GM23248 (cell line): ENCODE data around the gene CABCOCO1. TPM values are rescaled to one million over a fixed set of nuclear protein-coding genes. Genes with fewer than 3 reads are reported as not detected.
"Not testable (repeated sequence)": the region's sequence is repeated elsewhere in the genome, so short reads cannot be mapped to it uniquely, and the experiment has no call there.

Source experiments
- DNase-seq: peaks from one replicate; pipeline ENCODE4 v3.0.0-alpha.2; 2015
- H2AFZ ChIP-seq: fragments of 200-600 bp; sonication (generic); 2 replicates; pipeline ENCODE4 v1.6.1; 2016; ENCODE audit warnings: antibody characterized with exemption
- H3F3A ChIP-seq: fragments of 200-600 bp; sonication (generic); 2 replicates; pipeline ENCODE4 v1.6.1; 2016; ENCODE audit warnings: mild to moderate bottlenecking, antibody characterized with exemption, mixed run types; ENCODE audit not compliant: insufficient read depth
- H3K27ac ChIP-seq: fragments of 200-600 bp; sonication (generic); 2 replicates; pipeline ENCODE4 v1.5.1; 2016; ENCODE audit warnings: mild to moderate bottlenecking
- H3K27me3 ChIP-seq: fragments of 200-600 bp; sonication (generic); replicated peaks from 2 replicates; pipeline ENCODE4 v1.6.1; 2016; ENCODE audit warnings: mild to moderate bottlenecking; ENCODE audit not compliant: insufficient read depth
- H3K36me3 ChIP-seq: fragments of 200-600 bp; sonication (generic); 2 replicates; pipeline ENCODE4 v1.6.1; 2016; ENCODE audit warnings: low read depth, mild to moderate bottlenecking
- H3K4me1 ChIP-seq: fragments of 200-600 bp; sonication (generic); 2 replicates; pipeline ENCODE4 v1.6.1; 2016; ENCODE audit warnings: mild to moderate bottlenecking; ENCODE audit not compliant: insufficient read depth
- H3K4me2 ChIP-seq: fragments of 200-600 bp; sonication (generic); one replicate; pipeline ENCODE4 v1.6.1; 2016; ENCODE audit warnings: mild to moderate bottlenecking; ENCODE audit not compliant: unreplicated experiment
- H3K4me3 ChIP-seq: fragments of 200-600 bp; sonication (generic); 2 replicates; pipeline ENCODE4 v1.5.1; 2016; ENCODE audit warnings: mild to moderate bottlenecking
- H3K79me2 ChIP-seq: fragments of 200-600 bp; sonication (generic); 2 replicates; pipeline ENCODE4 v1.6.1; 2016; ENCODE audit warnings: mild to moderate bottlenecking; ENCODE audit not compliant: insufficient read depth
- H3K9ac ChIP-seq: fragments of 200-600 bp; sonication (generic); 2 replicates; pipeline ENCODE4 v1.6.1; 2016; ENCODE audit warnings: mild to moderate bottlenecking
- H3K9me2 ChIP-seq: fragments of 200-600 bp; sonication (generic); 2 replicates; pipeline ENCODE4 v1.6.1; 2016; ENCODE audit warnings: mixed run types, mild to moderate bottlenecking, moderate library complexity; ENCODE audit not compliant: insufficient read depth
- H3K9me3 ChIP-seq: fragments of 200-600 bp; sonication (generic); one replicate; pipeline ENCODE4 v1.6.1; 2017; ENCODE audit warnings: low read depth
- H4K20me1 ChIP-seq: fragments of 200-600 bp; sonication (generic); 2 replicates; pipeline ENCODE4 v1.6.0; 2016; ENCODE audit not compliant: insufficient read depth
- EZH2 ChIP-seq: fragments of 200-600 bp; sonication (generic); IDR thresholded peaks from 2 replicates; pipeline ENCODE4 v1.6.1; 2018; ENCODE audit warnings: antibody characterized with exemption, mild to moderate bottlenecking; ENCODE audit not compliant: insufficient read depth, poor library complexity, severe bottlenecking
- EZH2phosphoT487 ChIP-seq: fragments of 200-600 bp; sonication (generic); IDR thresholded peaks from 2 replicates; pipeline ENCODE4 v1.6.1; 2018; ENCODE audit warnings: antibody characterized with exemption, moderate library complexity, mild to moderate bottlenecking, low read depth; ENCODE audit not compliant: insufficient read depth
- WGBS, 2 experiments: methylation state at CpG; one replicate each; pipeline ENCODE4 v1.1.6; 2015 to 2017; ENCODE audit warnings: low lambda C conversion rate in 2 of 2, low coverage in 1 of 2; ENCODE audit errors: missing lambda C conversion rate in 2 of 2; 5-methylcytosine and 5-hydroxymethylcytosine counted together
- in situ Hi-C: fragments of 300-500 bp; cut with MboI; formaldehyde crosslinking; loops from 2 replicates; pipeline ENCODE4 v1.15.0; 2020
- polyA plus RNA-seq: library from polyadenylated mRNA; unstranded; fragments of >200 nt; fragmentation: Nextera tagmentation; extraction: Ambion mirVana; gene quantifications from 2 replicates; pipeline ENCODE4 v1.2.1, GENCODE V29; 2016
- total RNA-seq: library from RNA; depleted of rRNA; stranded (reverse); fragments of >200 nt; shearing (Covaris generic); gene quantifications from 2 replicates; pipeline ENCODE4 v1.2.3, GENCODE V29; 2014

The CABCOCO1 gene
- total and polyA plus RNA-seq, 2 experiments from 2014 or later, result 0.22 to 1.1 TPM

GRCh38 chr10:61708846-61709245, 46.1 kb downstream of the CABCOCO1 start:
- Histone ChIP-seq H3K36me3 (no peaks in the 10 kb centered on the region), H2AFZ (no peak overlapping the region), H3K27me3 (no peaks in the 10 kb centered on the region), H3K4me2 (no peak overlapping the region), H3K4me3 (no peak overlapping the region), H3K9me2 (no peaks in the 10 kb centered on the region), H3K4me1 (peaks cover 3% of the 10 kb centered on the region; the same call in 1 of the 2 replicates), H4K20me1 (no peaks in the 10 kb centered on the region), H3F3A (no peaks in the 10 kb centered on the region), H3K79me2 (no peaks in the 10 kb centered on the region), H3K27ac (no peak overlapping the region), H3K9me3 (no peaks in the 10 kb centered on the region), H3K9ac (no peak overlapping the region)
- TF ChIP-seq EZH2 (no peak), EZH2phosphoT487 (no peak)
- peak; percentile 34 for DNase-seq
- in situ Hi-C loops, result no loop called here
- 35 to 36% methylated on average over 2 of the region's 2 CpGs for WGBS, 2 experiments

GRCh38 chr10:61712105-61712504, 49.4 kb downstream of the CABCOCO1 start:
- H3K27me3 ChIP-seq, H3K9me3 ChIP-seq, H3K9me2 ChIP-seq, H3F3A ChIP-seq, H3K4me3 ChIP-seq, H2AFZ ChIP-seq, H3K79me2 ChIP-seq, DNase-seq, H3K4me2 ChIP-seq, in situ Hi-C loops, H3K27ac ChIP-seq, H3K36me3 ChIP-seq, H4K20me1 ChIP-seq, H3K4me1 ChIP-seq, H3K9ac ChIP-seq: not testable (repeated sequence)
- 11 to 18% methylated on average over 2 of the region's 2 CpGs for WGBS, 2 experiments

GRCh38 chr10:61719475-61719874, 56.7 kb downstream of the CABCOCO1 start:
- H2AFZ ChIP-seq, H3K4me3 ChIP-seq, H3K9me3 ChIP-seq, H4K20me1 ChIP-seq, H3K79me2 ChIP-seq, H3K27me3 ChIP-seq, in situ Hi-C loops, H3K27ac ChIP-seq, H3K9me2 ChIP-seq, H3K4me2 ChIP-seq, H3K36me3 ChIP-seq, H3K4me1 ChIP-seq, H3F3A ChIP-seq, DNase-seq, H3K9ac ChIP-seq: not testable (repeated sequence)
- WGBS, 2 experiments, result 83% methylated on average over 6 of the region's 6 CpGs

- in situ Hi-C loops, result no loop called here
- Histone ChIP-seq H3F3A (no peaks in the 10 kb centered on the region), H3K36me3 (no peaks in the 10 kb centered on the region), H4K20me1 (no peaks in the 10 kb centered on the region), H3K27me3 (no peaks in the 10 kb centered on the region), H3K79me2 (no peaks in the 10 kb centered on the region), H3K9me3 (no peaks in the 10 kb centered on the region), H3K9me2 (no peaks in the 10 kb centered on the region; the same call in 1 of the 2 replicates), H3K27ac (no peak overlapping the region), H3K9ac (no peak overlapping the region), H2AFZ (no peak overlapping the region), H3K4me1 (no peaks in the 10 kb centered on the region), H3K4me3 (no peak overlapping the region), H3K4me2 (no peak overlapping the region)
- TF ChIP-seq EZH2phosphoT487 (no peak), EZH2 (no peak)
- DNase-seq, result no peak
- WGBS, 2 experiments, result 84 to 93% methylated on average over 3 of the region's 3 CpGs
Measured at GRCh38 chr10:61719906-61720305, 57.2 kb downstream of the CABCOCO1 start.

GRCh38 chr10:61721431-61721830, 58.7 kb downstream of the CABCOCO1 start:
- Histone ChIP-seq H3K4me2 (no peak overlapping the region), H3K36me3 (no peaks in the 10 kb centered on the region), H3K4me1 (no peaks in the 10 kb centered on the region), H3K9me3 (no peaks in the 10 kb centered on the region), H2AFZ (no peak overlapping the region), H3K9ac (no peak overlapping the region), H3F3A (no peaks in the 10 kb centered on the region), H3K9me2 (no peaks in the 10 kb centered on the region; the same call in 1 of the 2 replicates), H3K4me3 (no peak overlapping the region), H3K27ac (no peak overlapping the region), H3K27me3 (no peaks in the 10 kb centered on the region), H4K20me1 (no peaks in the 10 kb centered on the region), H3K79me2 (no peaks in the 10 kb centered on the region)
- DNase-seq, result no peak
- in situ Hi-C loops, result no loop called here
- TF ChIP-seq EZH2, result no peak
- TF ChIP-seq EZH2phosphoT487, result no peak
- WGBS, 2 experiments, result 77 to 88% methylated on average over 4 of the region's 4 CpGs

- not testable (repeated sequence) for H3K4me1 ChIP-seq, H2AFZ ChIP-seq, H3K79me2 ChIP-seq, H4K20me1 ChIP-seq, H3K9me2 ChIP-seq, H3K4me2 ChIP-seq, H3K36me3 ChIP-seq, H3F3A ChIP-seq, DNase-seq, H3K27me3 ChIP-seq, H3K27ac ChIP-seq, H3K9ac ChIP-seq, H3K9me3 ChIP-seq, H3K4me3 ChIP-seq
- in situ Hi-C loops, result loop anchor here (25.0 kb wide), 1 partner anchor 913 kb away; no protein-coding TSS in a partner anchor
- 45 to 54% methylated on average over 2 of the region's 2 CpGs for WGBS, 2 experiments
Measured at GRCh38 chr10:61725221-61725620, 62.5 kb downstream of the CABCOCO1 start.
